Activated CD4-positive, alpha-beta T cell treated with anti-CD3 and anti-CD28 coated beads, Interleukin-2, amount 50 U/mL, for 4 hours (primary cell): Measurements from ENCODE around the gene C3orf70.

Experiments used
- DNase-seq, 2 experiments: peaks; one replicate each; pipeline ENCODE4 v3.0.0-alpha.2; 2020

Gene C3orf70

DNA sequence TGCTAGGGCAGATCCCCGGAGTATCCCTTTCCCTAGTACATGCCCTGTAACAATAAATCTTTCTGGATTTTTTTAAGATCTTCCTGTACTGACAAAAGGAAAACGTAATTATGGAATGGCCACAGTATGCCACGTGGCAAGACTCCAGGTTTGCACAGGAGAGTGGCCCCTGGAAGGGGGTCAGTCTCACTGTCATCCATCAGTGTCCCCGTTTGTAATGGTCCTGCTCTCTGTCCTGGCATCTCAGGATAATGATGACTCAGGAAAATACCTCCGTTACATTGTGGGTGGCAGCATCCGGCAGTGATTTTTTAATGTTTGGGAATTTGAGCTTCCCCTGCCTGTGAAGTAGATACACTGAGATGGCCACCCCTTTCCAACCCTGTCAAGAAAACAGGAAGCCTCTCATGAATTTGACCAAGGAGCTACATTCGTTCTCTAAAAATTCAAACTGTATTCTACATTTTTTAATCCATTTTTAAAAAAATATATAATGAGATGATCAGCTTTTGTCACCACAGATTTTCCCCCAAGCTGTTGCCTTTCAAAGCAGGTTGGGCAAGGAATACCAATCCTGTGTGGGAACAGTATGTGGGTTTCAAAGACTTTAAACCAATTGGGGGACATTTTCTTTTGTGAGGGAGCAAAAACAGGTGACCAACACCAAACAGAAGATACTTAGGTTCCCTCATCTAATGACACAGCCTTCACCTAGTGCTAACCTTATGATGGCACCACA is 110.4 kb downstream of the C3orf70 start:
- no peak for DNase-seq

DNA sequence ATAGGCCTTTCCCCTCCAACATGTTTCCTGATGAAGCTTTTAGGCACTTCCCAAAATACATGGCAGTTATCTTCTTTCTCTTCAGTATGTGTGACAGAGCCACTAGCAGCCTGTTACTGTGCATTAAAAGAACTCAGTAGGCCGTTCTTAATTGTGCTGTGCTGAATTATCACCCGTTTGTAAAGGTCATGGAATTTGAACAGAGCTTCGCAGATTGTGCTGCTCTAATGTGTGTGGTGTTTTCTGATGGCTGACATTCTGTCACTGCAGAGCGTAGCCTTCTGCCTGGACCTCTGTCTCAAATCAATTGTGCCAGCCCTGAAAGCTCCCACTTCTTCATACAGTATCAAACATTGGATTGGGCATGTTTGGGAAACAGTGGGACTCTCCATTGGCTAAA is 111.3 kb downstream of the C3orf70 start:
- no peak for DNase-seq

DNA sequence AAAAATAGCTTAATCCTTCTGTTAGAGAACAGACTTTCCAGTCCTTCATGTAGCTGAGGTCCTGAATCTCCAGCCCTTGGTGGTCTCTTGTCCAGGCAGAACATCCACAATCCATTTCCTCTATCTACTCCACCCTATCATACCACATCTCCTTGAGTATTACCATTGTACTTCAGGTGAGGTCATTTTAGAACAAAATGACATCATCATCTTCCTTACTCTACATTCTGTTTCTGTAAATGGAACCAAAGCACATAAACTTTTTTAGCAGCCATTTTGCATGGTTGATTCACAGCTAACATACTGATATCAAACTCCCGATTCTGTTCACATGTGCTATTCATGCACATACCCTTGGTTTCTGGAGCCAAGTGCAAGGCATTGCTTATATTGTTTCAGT is 112.4 kb downstream of the C3orf70 start:
- no peak for DNase-seq

DNA sequence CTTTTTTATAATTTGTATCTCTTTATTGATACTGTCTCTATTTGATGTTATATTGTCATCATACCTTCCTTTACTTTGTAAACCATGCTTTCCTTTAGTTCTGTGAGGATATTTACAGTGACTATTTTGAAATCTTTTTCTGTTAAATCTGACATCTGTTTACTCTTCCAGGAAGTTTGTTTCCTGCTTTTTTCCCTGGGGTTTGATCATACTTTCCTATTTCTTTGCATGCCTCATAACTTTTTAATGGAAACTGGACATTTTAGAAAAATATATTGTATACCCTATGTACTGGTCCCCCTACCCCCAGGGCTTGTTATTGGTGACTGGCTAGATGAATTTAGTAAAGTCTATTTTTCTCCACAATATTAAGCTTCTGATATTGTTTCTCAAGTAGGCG is 115.1 kb downstream of the C3orf70 start:
- DNase-seq, result no peak

DNA sequence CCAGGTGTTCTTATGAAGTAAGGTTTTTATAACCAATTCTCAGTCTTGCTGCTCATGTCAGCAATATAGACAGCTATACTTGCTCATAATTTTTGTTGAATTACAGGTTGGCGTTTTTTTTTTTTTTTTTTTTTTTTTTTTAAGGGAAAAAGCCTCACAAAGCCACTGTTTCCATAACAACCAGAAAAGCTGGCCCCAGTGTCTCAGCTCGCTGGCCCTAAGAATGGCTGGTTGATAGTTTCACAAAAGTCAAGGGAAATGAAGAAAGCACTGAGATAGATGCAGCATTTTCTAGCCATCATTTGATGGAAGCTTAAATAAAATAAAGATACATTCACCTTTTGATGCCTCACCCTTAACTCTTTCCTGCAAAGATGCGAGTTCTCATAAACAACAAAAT is 121.9 kb downstream of the C3orf70 start:
- DNase-seq, result no peak

DNA sequence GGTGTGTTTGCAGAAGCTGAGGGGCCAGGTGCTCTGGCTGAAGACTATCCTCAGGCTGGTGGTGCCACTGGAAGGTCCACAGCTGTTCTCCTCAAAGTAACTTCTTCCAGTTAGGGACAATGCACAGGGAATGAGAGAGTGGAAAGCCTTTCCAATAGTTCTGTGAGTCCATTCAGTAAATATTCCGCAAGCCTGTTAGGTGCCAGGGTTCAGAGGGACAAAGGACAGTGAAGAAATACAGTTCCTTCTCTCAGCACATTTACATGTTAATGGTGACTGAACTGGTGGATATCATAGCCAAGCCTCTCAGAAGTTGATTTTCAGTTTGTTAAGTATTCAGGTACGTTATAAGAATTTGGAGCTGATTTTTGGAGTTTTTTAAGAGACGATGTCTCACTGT is 122.5 kb downstream of the C3orf70 start:
- DNase-seq, result no peak

DNA sequence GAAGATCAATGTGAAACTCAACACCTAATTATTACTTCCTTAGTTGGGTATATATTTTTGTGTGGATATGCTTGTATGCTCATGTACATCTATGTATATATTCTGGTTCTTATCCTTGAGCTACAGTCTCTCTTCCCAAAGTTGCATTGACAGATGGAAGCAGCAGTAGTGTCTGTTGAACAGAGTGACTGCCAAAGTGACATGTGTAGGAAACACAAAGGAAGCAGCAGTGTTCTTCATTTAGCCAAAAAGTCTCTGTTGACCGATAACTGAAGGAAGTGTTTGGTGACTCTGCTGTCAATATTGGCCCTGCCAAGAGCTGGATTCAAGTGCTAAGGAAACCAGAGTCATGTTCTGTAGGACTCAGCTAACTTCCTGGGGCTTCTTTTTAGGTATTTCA is 123.8 kb downstream of the C3orf70 start:
- no peak for DNase-seq

DNA sequence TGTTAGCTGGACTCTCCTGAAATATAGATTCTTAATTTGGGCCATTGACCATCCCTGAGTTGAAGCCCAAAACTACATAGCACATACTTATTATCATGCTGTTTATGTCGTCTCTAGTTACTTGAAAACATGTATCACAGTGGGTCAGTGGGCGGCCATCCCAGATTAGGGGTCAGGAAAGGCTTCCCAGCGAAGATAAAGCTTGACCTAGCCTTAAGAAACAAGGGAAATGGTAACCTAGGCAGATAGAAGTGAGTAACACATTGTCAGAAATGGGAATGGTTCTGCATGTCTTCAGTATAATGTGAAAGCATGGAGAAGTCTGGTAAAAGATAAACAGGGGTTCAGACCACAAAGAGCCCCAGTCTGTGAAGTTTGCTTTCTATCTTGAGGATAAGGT is 124.7 kb downstream of the C3orf70 start:
- no peak for DNase-seq
